NCI-H1436 (cell line): ENCODE results near the gene NCKAP5.
A peak's percentile ranks its signal among the peaks of the same experiment; 100 is the strongest.

ENCODE experiments used
- DNase-seq: peaks from one replicate; lab custom pipeline; 2025; lab: John Stamatoyannopoulos, UW

NCKAP5 gene

DNA sequence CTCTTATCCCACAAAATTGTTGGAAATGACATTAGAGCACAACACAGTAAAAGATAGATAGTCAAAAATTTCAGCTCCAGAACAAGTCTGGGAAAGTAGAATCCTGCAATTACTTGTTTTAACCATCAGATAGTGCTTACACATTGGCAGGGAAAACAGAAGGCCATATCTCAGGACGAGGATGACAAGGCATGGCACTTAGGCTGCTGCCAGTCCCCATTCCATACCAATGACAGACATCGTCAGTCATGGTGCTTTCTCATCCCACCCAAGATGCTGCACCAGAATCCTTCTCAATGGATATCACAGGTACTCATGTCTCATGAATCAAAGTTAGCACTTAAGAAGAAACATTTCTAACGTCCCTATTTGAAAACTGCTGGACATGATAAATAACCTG, 187.3 kb downstream of the NCKAP5 start:
- no peak for DNase-seq

DNA sequence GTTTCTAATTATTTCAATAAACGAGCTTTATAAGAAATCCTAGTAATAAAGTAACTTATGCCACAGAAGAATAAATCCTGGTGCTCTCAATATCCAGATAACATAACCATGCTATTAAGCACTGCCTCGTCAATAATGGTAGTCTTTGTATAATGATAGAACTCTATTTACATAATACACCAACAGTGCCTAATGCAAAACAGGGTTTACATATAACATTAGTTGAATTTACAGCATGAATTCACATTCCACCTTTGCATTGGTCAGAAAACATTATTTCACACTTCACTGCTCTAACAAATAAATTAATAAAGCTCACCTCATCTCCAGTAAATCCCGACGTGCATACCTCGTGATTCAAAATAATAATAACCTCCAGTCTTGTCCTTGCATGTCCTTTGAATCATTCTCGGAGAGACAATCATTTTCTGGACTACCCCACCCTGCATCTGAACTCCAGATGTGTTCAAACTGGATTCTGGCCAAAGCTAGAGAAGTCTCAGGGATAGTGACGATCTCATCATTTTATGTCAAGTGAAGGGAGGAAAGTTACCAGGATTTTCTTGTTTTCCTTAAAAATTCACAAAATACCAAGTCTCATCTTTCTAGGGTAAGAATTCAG, 189.2 kb downstream of the NCKAP5 start:
- DNase-seq: no peak

DNA sequence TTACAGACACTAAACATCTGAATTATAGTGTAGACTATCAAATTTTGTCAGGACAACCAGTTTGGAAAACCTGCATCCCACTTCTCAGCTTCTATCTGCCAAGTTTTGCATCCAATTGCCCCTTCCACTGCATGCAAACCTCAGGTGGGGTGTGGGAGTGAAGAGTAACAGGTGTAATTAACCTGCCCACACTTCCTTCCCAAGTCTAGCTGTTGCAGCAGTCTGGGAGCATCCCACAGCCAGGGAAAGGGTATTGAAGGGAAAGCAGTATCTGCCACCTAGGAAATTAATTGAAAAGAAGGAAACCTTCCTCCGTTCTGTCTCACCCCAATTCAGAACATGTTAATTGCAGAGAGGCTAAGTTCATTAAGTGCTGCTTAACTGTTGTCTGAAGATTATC, 189.9 kb downstream of the NCKAP5 start:
- DNase-seq: no peak

DNA sequence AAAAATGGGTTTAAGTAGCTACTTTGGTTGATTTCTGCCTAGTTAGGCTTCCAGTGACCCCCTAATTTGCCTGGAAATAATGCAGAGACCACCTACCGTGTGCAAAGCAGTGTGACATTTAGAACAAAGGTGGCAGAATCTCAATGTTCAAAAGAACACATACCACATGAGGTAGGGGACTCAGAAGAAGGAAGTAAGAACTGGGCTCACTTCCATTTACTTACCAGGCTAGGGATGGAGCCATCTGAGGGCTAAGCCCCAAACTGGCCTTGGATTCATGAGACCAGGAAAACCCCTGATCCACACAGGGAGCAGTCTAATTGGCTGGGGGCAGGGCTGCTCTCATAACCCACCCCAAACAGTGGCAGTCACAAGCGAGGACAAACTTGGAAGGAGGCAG, 190.7 kb downstream of the NCKAP5 start:
- no peak for DNase-seq

DNA sequence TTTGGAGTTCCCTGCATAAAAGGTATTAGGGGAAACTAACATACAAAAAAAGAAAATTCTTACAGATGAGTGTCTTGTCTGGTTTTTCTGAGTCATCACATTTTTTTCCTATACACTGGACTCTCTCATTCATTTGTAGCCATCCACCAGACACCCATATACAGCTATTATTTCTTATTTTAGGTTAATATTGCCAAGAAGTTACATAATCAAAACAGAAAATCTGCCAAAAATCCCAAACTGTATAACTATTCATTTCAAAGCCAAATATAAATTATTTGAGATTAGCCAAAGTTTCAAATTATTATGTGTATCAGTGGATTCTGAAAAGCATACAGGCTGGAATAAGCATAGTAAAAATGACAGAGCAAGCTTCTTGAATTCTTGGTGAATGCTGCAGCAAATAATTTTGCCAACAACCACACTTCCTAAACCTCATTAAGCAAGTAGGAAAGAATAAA, 191.2 kb downstream of the NCKAP5 start:
- DNase-seq: no peak

DNA sequence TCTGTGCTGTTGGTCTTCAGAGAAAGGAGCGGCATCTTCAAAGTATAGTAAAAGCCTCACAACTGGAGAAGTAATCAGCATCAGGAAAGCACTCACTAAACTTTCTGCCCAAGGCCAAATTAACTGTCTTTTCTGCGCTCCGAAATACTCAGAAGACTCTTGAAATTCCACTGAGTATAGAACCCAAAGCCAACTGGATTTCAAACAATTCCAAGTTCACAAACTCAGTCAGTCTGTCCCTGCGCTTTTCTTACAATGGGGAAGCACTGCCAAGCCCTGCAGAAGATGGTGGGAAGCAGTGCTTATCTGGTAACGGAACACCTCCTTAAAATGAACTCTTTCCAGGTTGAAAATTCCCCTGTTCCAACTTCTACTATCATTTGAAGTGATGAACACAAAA, 193.5 kb downstream of the NCKAP5 start:
- DNase-seq: no peak

DNA sequence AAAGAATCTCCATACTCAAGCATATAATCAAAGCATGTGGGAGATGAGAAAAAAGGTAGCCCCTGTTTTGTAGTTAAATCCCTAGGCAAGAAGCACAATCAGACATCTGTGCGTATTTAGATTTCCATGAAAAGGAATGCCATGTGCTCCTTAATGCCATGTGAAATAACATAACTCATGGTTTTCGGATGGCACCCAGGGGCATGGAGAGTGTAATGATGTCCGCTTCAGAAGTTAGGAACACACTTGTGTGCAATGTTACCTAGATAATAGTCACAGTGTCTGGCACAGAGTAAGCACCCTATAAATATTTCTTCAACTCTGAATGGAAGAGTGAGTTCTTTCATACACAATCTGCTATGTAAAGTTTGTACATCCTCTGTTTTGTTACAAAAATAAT, 197.0 kb downstream of the NCKAP5 start:
- DNase-seq: no peak

DNA sequence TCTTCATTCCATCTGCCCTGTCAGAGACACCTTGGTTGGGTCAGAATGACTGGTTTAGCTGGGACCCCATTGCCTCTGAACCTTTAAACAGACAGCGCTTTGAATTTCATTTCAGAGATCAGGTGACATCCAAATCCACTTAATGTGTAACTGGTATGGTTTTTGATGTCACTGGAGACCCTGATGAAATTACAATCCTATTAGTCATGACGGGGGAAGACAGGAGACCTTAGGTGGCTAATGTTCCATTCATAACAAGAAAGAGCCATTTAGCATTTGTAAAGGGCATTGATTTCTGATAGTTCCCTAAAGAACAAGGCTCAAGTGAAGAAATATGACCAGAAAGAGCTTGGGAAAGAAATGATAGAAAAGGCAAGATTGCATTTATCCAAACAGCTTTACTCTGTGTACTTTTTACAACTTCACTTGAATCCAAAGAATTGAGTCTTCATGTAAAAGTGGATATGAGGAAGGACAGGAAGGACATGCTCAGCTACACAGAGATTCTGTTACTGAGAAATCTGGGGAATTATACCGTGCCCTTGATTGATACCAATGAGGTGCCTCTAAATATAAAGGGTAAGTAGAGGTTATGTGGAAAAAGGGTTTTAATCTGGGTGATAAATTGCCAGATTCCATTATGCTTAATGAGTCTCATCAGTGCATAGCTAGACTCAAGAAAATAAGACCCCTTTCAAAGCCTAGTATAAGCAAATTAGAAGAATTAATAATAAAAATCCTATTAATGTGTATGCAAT, 198.2 kb downstream of the NCKAP5 start:
- DNase-seq: no peak

DNA sequence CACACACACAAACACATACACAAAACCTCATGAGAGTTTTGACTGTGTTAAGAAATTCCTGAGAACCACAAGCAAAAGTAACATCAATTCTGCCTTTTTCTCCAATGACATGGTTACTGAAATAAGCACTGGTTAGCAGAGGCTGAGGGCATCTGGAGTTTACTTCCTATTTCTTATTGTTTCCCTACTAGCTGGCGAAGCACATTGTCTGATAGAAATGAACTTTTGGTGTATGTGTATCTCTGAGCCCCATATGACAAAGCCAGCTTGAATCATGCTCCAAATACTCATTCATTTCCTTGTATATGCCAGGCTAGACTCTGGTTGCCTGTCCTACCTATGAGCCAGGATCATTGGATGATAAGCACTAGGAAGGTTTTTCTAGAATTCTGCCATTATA, 203.1 kb downstream of the NCKAP5 start:
- no peak for DNase-seq

DNA sequence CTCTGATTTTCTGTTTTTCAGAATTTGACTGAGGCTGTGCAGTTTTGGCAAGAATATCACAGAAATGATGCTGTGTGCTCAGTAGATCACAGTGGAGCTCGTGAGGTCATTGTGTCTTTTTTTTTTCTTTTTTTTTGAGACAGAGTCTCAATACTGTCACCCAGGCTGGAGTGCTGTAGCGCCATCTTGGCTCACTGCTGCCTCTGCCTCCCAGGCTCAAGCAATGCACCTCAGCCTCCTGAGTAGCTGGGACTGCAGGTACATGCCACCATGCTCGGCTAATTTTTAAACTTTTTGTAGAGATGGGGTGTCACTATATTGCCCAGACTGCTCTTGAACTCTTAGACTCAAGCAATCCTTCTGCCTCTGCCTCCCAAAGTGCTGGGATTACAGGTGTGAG, 203.6 kb downstream of the NCKAP5 start:
- DNase-seq: no peak

DNA sequence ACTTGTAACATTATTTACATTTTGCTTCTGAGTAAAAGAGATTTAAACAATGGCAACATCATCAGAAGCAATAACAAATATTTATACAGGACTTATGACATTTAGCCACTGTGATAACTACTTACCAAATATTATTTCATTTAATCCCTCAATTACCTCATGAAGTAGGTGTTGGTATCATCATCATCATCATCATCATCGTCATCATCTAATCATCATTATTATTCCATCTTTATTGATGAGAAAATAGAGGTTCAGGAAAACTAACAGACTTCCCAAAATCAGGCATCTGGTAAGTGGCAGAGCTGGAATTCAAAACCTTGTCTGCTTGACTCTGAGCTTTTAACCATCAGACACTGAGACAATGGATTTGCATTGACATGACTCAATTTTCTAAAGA, 204.4 kb downstream of the NCKAP5 start:
- DNase-seq: no peak

DNA sequence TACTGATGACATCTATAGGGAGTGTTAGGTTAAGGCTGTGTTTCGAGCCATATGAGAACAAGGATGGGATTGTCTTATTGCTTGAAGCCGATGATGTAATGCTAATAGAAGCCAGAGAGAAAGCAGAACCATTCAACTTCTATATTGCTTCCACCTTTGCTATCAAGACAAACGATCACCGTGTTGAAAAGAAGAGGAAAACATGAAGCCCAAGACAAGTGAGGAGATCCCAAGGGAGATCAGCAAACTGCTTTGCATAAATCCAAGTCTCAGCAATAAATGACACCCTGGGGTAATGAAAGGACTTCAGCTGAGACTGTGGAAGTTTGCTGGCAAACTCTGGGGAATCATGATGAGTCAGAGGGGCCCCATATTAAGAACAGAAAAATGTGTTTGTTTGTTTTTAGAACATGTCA, 206.2 kb downstream of the NCKAP5 start:
- DNase-seq: no peak

DNA sequence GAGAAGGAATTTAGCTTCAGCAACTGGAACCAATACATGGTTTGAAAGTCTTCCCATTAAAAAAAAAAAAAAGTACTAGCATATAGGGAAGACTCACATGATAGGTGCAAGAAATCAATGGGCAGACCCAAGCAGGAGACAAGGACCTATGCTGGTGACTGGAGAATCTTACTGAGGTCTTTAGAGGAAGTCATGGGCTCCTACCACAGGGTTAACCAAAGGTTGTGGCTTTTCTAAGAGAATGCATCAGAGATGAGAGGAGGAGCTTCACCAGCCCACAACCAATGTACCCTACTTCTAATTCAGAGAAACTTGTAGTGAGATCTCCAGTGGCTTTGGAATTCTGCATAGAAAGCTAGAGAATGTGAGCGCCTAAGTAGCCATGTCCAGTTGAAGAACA, 207.4 kb downstream of the NCKAP5 start:
- no peak for DNase-seq

DNA sequence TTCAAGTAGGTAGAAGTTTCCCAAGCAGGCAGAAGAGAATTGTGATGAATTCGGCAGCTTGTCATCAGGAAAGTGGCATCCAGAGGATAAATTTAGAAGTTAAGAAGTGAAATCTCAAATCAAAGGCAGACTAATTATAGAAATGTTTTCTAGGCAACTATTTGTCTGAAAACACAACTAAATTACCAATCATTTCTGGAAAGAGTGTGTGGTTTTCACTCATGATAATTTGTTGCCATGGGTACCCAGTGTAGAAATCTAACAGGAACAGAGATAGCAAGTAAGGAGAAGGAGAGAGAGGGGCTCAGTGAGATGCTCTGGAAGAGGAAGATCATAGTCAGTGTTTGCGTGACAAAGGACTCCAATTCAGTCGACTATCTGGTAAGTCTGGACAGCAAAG, 208.1 kb downstream of the NCKAP5 start:
- no peak for DNase-seq

DNA sequence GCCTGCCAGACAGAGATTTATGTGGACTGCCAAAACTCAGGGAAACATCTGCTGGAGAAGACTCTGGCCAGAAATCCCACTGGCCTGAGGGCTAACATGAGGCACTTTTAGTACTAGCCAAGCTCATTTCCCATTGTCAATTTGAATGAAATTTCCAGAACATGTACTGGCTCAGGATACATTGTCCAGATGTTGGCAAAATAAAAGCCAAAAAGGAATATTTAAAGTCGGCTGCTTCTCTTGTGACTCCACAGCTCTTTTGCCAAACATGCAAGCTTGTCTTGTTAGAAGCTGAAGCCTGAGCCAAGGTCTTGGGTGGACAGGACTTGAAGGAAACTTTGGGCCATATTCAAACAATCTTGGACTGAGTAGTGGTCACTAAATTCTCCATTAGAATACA, 215.5 kb downstream of the NCKAP5 start:
- no peak for DNase-seq

DNA sequence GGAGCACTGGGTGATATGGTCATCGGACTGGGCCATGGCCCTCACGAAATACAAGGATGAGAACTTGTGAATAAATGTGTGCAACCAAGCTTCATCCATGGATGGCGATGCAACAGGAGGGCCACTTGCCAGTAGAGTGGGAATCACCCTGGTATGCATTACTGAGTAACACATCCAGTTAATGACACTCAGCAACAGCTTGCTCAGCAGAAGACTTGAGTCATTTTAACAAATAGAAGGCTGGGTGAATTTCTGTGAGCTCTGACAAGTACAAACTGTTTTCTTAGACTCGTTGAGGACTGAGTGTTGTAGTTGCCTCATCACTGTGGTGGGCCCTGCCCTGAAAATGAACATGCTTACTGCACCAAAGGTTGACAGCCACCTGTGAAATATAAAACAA, 221.6 kb downstream of the NCKAP5 start:
- no peak for DNase-seq

DNA sequence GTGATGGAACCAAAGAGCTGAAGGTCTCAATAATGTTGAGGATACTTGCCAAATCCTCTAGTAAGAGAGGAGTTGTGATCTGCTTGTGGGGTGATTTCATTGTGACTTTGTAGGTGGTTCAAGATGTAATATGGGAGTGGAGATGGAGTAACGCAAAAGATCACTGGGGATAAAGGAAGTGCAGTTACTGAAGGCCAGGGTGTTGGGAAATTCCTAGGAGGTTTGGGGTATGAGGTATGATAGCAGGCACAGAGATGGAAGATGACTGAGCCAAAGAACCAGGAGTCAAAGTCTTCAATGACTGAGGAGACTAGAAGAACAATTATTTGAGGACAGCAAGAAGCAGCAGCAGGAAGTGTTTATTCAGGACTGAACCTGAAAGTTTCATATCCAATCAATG, 222.6 kb downstream of the NCKAP5 start:
- DNase-seq: no peak

DNA sequence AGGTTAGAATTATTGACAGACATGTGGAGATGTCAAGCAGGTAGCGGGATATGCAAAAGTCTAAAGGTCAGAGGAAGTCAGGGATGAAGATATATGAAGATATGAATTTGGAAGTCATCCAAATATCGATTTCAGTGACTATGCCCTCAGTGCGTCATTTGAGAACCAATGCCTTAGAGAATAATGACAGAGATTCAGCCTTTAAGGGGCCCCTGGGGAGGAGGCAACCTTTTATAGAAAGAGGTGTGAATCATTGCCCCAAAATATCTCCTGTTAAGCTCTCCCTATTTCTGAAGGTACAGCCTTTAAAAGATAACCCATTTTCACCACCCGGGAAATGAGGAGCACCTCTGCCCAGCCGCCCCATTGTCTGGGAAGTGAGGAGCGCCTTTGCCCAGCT, 223.4 kb downstream of the NCKAP5 start:
- DNase-seq: peak; percentile 5

DNA sequence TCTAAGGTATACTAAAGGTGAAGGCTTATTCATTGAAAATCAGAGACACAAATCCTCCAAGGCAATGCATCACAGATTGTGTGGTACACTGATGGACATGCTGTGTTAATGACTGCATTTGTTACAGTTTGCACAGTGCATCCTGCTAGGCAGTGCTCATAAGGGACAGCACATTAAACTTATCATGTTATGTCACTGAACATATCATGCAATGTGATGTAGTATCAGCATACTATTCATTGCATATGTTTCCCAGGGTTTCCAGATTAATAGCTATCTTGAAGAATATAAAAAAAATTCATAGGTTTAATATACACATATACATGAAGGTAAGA, 225.3 kb downstream of the NCKAP5 start:
- DNase-seq: no peak

DNA sequence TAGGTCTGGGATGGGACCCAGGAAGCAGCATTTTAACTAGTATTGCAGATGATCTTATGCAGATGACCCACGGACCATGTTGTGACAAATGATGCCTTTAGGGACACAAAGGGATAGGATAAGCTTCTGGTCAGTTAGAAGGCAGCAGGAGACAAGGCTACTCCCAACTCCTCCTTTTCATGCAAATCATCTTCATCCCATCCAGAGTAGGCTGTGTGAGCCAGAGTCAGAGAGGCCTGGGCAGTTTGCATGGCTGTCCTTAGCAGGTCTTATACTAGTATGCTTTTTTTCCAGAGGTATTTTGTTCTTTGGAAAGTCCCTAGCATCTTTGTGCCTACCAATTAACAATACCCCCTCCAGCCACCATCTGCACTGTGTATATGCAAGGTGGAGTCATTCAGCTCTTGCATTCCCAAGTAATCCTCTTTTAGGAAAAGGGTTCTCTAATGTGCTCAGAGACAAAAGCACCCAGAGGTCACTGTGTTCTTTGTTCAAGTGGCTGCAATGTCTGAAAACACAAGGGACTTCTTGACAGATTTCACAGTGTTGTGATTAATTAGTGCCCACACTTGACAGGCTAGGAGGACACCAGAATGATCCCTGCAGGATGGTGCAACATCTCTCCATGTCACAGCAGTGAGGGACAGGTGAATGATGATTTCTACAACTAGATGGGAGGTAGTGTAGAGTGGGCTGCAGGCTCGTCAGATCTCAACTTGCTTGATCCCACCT, 225.8 kb downstream of the NCKAP5 start:
- no peak for DNase-seq

DNA sequence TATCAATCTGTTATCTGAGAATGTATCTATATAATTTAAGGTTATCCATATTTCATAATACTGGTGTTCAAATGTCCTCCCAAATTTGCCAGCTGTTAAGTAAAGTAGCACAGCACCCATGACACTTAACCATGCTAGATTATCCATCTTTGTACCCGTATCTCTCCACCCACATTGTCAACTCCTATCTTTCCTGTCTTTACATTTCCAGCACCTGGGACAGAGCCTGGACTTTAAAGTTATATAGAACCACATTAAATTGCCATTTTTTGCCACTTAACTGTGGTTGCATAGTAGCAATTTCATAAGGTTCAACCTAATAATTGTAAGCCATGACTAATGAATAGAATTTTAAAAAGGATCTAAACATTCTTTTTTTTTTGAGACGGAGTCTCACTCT, 226.7 kb downstream of the NCKAP5 start:
- DNase-seq: no peak

DNA sequence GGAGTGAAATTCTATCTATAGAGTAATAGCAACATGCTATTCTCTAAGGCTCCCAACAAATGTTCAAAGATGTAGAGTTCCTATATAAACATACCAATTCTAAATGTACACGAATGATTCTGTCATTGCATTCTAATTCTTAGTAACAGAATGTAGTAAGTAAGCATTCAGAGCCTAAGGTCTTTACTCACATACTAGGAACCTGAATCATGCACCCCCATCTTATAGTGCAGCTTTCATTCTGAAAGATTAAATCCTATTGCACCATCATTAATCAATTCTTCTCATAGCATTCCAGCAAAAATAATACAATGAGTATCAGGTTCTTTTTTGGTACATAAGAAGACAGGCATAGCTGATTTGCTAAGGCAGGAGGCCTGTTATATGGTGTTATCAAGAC, 230.0 kb downstream of the NCKAP5 start:
- no peak for DNase-seq

DNA sequence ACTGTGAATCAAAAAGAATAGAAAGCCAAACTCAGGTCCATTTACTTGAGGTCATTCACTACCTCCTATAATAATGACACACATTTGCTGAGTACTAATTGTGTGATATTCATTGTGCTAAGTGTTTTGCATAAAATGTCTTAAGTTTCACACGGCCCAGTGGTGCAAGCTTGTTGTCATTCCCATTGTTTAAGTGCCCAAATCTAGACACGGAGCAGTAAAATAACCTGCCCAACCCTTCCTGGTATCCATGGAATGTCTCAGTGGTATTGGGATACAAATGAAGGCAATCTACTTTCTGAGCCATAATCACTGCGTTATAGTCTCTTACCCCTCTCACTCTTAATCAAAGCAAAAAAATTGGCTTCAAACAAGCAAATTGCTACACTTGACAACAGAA, 233.3 kb downstream of the NCKAP5 start:
- no peak for DNase-seq
